B cell (primary cell): ENCODE results near the gene DACH1. TPM values are rescaled to one million over a fixed set of nuclear protein-coding genes. Genes with fewer than 3 reads are reported as not detected.

ENCODE experiments used
- ATAC-seq: fragments of 200-7000 bp; cut with Tn5 transposase; one replicate; pipeline ENCODE4 v1.10.0; 2021; ENCODE audit warnings: low read depth, mild to moderate bottlenecking, moderate number of reproducible peaks, moderate library complexity
- CTCF ChIA-PET: fragments of 350-600 bp; sonication (Branson Sonifier 250); formaldehyde crosslinking; loops from one replicate; lab custom pipeline; 2021; ENCODE audit warnings: antibody characterized with exemption, inconsistent platforms; lab: Charles Lee
- POLR2A ChIA-PET: fragments of 350-600 bp; sonication (Branson Sonifier 250); formaldehyde crosslinking; loops from one replicate; lab custom pipeline; 2021; ENCODE audit warnings: antibody characterized with exemption; lab: Charles Lee
- DNase-seq: peaks from one replicate; pipeline ENCODE4 v3.0.0; 2013
- H2AFZ ChIP-seq: 2 replicates; pipeline ENCODE4 v1.6.1; 2012; ENCODE audit warnings: mild to moderate bottlenecking, low read depth, low read length; ENCODE audit not compliant: insufficient read depth, poor library complexity, severe bottlenecking
- H3K27ac ChIP-seq, 2 donors: 1 replicate in 1 of 2; 2 replicates in 1 of 2; pipeline ENCODE4 v1.5.1; 2012 to 2013; ENCODE audit warnings: low read length in 2 of 2, mild to moderate bottlenecking in 2 of 2, moderate library complexity in 1 of 2
- H3K27me3 ChIP-seq, 4 experiments: fragments of 200-600 bp in 1 of 4; sonication (generic) in 1 of 4; replicated peaks in 1 of 4; 1 replicate in 2 of 4; 2 replicates in 2 of 4; pipeline versions ENCODE4 v1.6.1 to v1.7.0; 2013 to 2016; ENCODE audit warnings: low read length in 3 of 4, mild to moderate bottlenecking in 2 of 4, mixed read lengths in 1 of 4, moderate library complexity in 1 of 4; ENCODE audit not compliant: insufficient read depth in 4 of 4, control insufficient read depth in 3 of 4; ENCODE audit errors: control extremely low read depth in 1 of 4
- H3K36me3 ChIP-seq, 2 experiments: replicated peaks in 1 of 2; 1 replicate in 1 of 2; 2 replicates in 1 of 2; pipeline versions ENCODE4 v1.6.1 to v1.7.1; 2013; ENCODE audit warnings: low read length in 1 of 2; ENCODE audit not compliant: insufficient read depth in 2 of 2, control insufficient read depth in 1 of 2; ENCODE audit errors: control extremely low read depth in 1 of 2, extremely low read depth in 1 of 2
- H3K4me1 ChIP-seq, 2 donors: fragments of 200-600 bp in 1 of 2; sonication (generic) in 1 of 2; 1 replicate in 1 of 2; 2 replicates in 1 of 2; pipeline versions ENCODE4 v1.5.1 to v1.6.1; 2013 to 2017; ENCODE audit warnings: low read length in 2 of 2; ENCODE audit not compliant: control insufficient read depth in 2 of 2, insufficient read depth in 2 of 2
- H3K4me2 ChIP-seq: replicated peaks from 2 replicates; pipeline ENCODE3; 2012; ENCODE audit warnings: mild to moderate bottlenecking, low read depth, low read length; ENCODE audit not compliant: poor library complexity, severe bottlenecking
- H3K4me3 ChIP-seq, 5 experiments: fragments of 200-600 bp in 1 of 5; sonication (generic) in 1 of 5; 1 replicate in 3 of 5; 2 replicates in 2 of 5; pipeline versions ENCODE4 v1.5.1 to v1.7.0; 2011 to 2016; ENCODE audit warnings: low read length in 4 of 5, mild to moderate bottlenecking in 4 of 5, low read depth in 2 of 5, control low read depth in 1 of 5, moderate library complexity in 1 of 5; ENCODE audit not compliant: insufficient read depth in 1 of 5; ENCODE audit errors: control extremely low read depth in 1 of 5, extremely low read depth in 1 of 5
- H3K79me2 ChIP-seq: fragments of 200-600 bp; sonication (generic); one replicate; pipeline ENCODE4 v1.6.0; 2016; ENCODE audit warnings: low read length; ENCODE audit not compliant: control insufficient read depth, insufficient read depth
- H3K9ac ChIP-seq: fragments of 200-600 bp; sonication (generic); 2 replicates; pipeline ENCODE4 v1.6.1; 2017; ENCODE audit warnings: mild to moderate bottlenecking, low read length, moderate library complexity
- H3K9me3 ChIP-seq, 3 donors: one replicate each; pipeline versions ENCODE4 v1.6.1 to v1.7.1; 2013; ENCODE audit warnings: low read length in 2 of 3; ENCODE audit not compliant: control insufficient read depth in 2 of 3, insufficient read depth in 1 of 3; ENCODE audit errors: control extremely low read depth in 1 of 3
- H4K20me1 ChIP-seq: 2 replicates; pipeline ENCODE4 v1.6.0; 2012; ENCODE audit warnings: mild to moderate bottlenecking, low read length; ENCODE audit not compliant: insufficient read depth, control insufficient read depth, poor library complexity, severe bottlenecking
- H3K27ac Mint-ChIP-seq: one replicate; pipeline ENCODE4 v1.8.0; 2021; ENCODE audit warnings: mixed read lengths
- H3K27me3 Mint-ChIP-seq: one replicate; pipeline ENCODE4 v1.8.0; 2021; ENCODE audit warnings: mixed read lengths
- H3K4me1 Mint-ChIP-seq: one replicate; pipeline ENCODE4 v1.8.0; 2021; ENCODE audit warnings: mixed read lengths
- H3K4me3 Mint-ChIP-seq: one replicate; pipeline ENCODE4 v1.8.0; 2021; ENCODE audit warnings: mixed read lengths
- H3K9me3 Mint-ChIP-seq: one replicate; pipeline ENCODE4 v1.8.0; 2022; ENCODE audit warnings: mixed read lengths; ENCODE audit not compliant: insufficient read depth
- CTCF ChIP-seq: fragments of 200-600 bp; IDR thresholded peaks from one replicate; pipeline ENCODE4 v1.8.0; 2022; ENCODE audit warnings: antibody characterized with exemption, mild to moderate bottlenecking
- EZH2 ChIP-seq: IDR thresholded peaks from 2 replicates; pipeline ENCODE4 v1.6.1; 2012; ENCODE audit warnings: borderline replicate concordance, low read depth, mild to moderate bottlenecking, moderate library complexity, low read length; ENCODE audit not compliant: insufficient read depth, poor library complexity, severe bottlenecking
- WGBS: methylation state at CpG from one replicate; pipeline ENCODE4 v1.1.5; 2013; ENCODE audit warnings: missing lambda C conversion rate; ENCODE audit not compliant: insufficient coverage; 5-methylcytosine and 5-hydroxymethylcytosine counted together
- intact Hi-C: fragments of 100-400 bp; cut with micrococcal nuclease; formaldehyde crosslinking; loops from one replicate; pipeline ENCODE4 v1.10.0; 2022
- polyA plus RNA-seq: library from polyadenylated mRNA; depleted of rRNA; stranded (reverse); fragments of >200 nt; gene quantifications from 2 replicates; pipeline ENCODE4 v1.2.3, GENCODE V29; 2012
- total RNA-seq, 2 donors: library from RNA; stranded (reverse); fragments of 120-200 nt in 1 of 2; gene quantifications; 1 replicate in 1 of 2; 2 replicates in 1 of 2; pipeline versions ENCODE4 v1.2.3 to v1.2.4, GENCODE V29; 2013 to 2022

DACH1 gene
- total and polyA plus RNA-seq, 2 donors (not counting 1 experiment from before 2014, with no cell fraction given): not detected

- ATAC-seq (no peak), DNase-seq (no peak)
- H3K27ac ChIP-seq: no peak overlapping the region
- no CpG with 5 or more reads among the region's 2 CpGs for WGBS
- Mint-ChIP-seq H3K27ac (no peak overlapping the region), H3K27me3 (no peaks in the 10 kb centered on the region), H3K9me3 (peaks cover 2% of the 10 kb centered on the region), H3K4me1 (no peaks in the 10 kb centered on the region), H3K4me3 (no peak overlapping the region)
- no peaks in the 10 kb centered on the region for H3K9me3 ChIP-seq
- intact Hi-C loops: no loop called here
- H4K20me1 ChIP-seq: no peaks in the 10 kb centered on the region
- H3K9ac ChIP-seq: no peak overlapping the region
- H2AFZ ChIP-seq: no peak overlapping the region
- CTCF ChIA-PET: no interaction called here
- no peaks in the 10 kb centered on the region for H3K36me3 ChIP-seq
- no peak overlapping the region for H3K4me3 ChIP-seq
- no peaks in the 10 kb centered on the region for H3K79me2 ChIP-seq
- TF ChIP-seq EZH2 (no peak), CTCF (no peak)
- no peak overlapping the region for H3K4me2 ChIP-seq
- no peaks in the 10 kb centered on the region for H3K4me1 ChIP-seq
- POLR2A ChIA-PET: no interaction called here
- H3K27me3 ChIP-seq: no peaks in the 10 kb centered on the region
These were observed 53.8 kb downstream of the DACH1 start for GRCh38 chr13:71813187-71813586.

- ATAC-seq (no peak), DNase-seq (no peak)
- Histone ChIP-seq H3K79me2 (no peaks in the 10 kb centered on the region), H3K36me3 (no peaks in the 10 kb centered on the region), H2AFZ (no peak overlapping the region), H3K9me3 (no peaks in the 10 kb centered on the region), H3K4me2 (no peak overlapping the region), H3K27me3 (no peaks in the 10 kb centered on the region), H3K4me1 (no peaks in the 10 kb centered on the region), H3K4me3 (no peak overlapping the region), H3K9ac (no peak overlapping the region), H4K20me1 (no peaks in the 10 kb centered on the region), H3K27ac (no peak overlapping the region)
- H3K27me3 Mint-ChIP-seq: no peaks in the 10 kb centered on the region
- intact Hi-C loops: no loop called here
- ChIA-PET POLR2A (no interaction called here), CTCF (no interaction called here)
- H3K27ac Mint-ChIP-seq: no peak overlapping the region
- H3K9me3 Mint-ChIP-seq: peaks cover 2% of the 10 kb centered on the region
- H3K4me3 Mint-ChIP-seq: no peak overlapping the region
- no peaks in the 10 kb centered on the region for H3K4me1 Mint-ChIP-seq
- no peak for TF ChIP-seq EZH2
- no peak for TF ChIP-seq CTCF
- WGBS: no CpG with 5 or more reads among the region's 2 CpGs
These were observed 55.7 kb downstream of the DACH1 start for GRCh38 chr13:71811344-71811743.
